ENCODE measurements around the gene CWC22.

The CWC22 gene

DNA sequence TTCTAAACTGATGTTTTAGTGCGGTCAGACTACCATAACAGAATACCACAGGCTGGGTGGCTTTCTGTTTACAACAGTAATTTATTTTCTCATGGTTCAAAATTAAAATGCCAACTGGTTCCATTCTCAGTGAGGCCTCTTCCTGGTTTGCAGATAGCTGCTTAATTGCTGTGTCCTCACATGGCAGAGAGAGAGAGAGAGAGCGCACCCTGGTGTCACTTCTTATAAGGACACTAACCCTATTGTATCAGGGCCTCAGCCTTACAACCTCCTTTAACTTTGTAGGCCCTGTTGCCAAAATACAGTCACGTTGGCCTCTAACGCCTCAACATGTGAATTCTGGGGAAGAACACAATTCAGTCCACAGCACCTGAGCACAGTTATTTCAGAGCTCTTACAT, 108.2 kb downstream of the CWC22 start:
- no peak overlapping the region for H3K27ac ChIP-seq
- TF ChIP-seq ZFX (IDR thresholded peaks at IDR 0.05) = no peak
- TF ChIP-seq, protein P1, sequence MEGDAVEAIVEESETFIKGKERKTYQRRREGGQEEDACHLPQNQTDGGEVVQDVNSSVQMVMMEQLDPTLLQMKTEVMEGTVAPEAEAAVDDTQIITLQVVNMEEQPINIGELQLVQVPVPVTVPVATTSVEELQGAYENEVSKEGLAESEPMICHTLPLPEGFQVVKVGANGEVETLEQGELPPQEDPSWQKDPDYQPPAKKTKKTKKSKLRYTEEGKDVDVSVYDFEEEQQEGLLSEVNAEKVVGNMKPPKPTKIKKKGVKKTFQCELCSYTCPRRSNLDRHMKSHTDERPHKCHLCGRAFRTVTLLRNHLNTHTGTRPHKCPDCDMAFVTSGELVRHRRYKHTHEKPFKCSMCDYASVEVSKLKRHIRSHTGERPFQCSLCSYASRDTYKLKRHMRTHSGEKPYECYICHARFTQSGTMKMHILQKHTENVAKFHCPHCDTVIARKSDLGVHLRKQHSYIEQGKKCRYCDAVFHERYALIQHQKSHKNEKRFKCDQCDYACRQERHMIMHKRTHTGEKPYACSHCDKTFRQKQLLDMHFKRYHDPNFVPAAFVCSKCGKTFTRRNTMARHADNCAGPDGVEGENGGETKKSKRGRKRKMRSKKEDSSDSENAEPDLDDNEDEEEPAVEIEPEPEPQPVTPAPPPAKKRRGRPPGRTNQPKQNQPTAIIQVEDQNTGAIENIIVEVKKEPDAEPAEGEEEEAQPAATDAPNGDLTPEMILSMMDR (conservative IDR thresholded peaks at IDR 0.05) = peak; percentile 78
